Activated effector memory CD4-positive, alpha-beta T cell treated with Interleukin-2 at 50 U/mL for 16 hours (primary cell): ENCODE data around the gene ABAT.
"Not testable (repeated sequence)": the region's sequence is repeated elsewhere in the genome, so short reads cannot be mapped to it uniquely, and the experiment has no call there.

Source experiments
- DNase-seq: peaks from one replicate; pipeline ENCODE4 v3.0.0-alpha.2; 2020

The ABAT gene

DNA sequence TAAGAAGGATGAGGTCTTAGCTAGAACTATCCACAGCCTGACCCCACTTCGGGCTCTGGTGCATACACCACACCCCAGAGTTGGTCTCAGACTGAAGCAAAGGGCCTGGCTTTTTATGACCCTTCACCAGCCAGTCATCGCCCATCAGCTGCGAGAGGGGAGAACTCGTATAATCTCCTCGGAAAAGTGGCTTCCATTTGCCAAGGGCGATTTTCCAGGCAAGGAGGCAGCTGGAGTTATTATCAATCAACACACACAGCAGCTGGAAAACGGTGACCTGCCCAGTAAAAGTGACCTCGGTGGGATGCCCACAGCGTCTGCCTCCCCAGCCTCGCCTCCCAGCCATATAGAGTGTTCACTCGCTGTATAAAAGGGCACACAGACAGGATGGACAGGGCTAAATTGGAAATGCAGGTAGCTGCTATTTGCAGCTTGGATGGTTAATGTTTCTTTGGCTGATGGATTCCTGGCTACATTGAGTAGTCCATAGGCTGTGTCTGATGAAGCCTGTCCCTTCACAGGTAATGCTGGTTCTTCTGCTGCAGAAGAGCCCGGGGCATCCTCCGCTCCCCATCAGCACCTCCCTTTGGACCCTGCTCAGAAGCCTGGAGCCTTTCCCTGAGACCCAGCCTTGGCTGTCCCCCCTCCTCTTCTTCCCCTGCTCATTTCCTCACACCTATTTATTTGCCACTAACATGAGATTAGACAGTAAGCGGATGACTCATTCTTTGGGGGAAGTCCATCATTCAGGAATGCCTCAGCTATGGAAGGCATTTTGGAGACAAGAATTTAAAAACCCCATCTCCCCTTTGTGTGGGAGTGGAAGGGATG is 77.3 kb downstream of the ABAT start:
- DNase-seq, result no peak

DNA sequence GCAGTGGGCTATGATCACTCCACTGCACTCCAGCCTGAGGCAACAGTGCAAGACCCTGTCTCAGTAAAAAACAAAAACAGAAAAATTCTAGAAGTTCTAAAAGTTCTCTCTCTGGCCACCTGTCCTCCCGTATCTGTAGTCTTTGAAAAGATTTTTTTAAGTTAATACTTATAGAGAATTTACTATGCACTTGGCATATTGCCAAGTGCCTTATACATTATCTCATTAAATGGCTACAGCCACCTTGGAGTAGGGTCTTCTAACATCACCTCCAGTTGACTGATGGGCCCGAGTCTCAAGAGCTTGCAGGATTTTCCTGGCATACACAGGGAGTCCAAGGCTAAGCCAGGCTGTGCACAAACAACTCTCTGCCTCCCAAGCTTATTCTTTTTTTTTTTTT is 78.3 kb downstream of the ABAT start:
- DNase-seq, result no peak

DNA sequence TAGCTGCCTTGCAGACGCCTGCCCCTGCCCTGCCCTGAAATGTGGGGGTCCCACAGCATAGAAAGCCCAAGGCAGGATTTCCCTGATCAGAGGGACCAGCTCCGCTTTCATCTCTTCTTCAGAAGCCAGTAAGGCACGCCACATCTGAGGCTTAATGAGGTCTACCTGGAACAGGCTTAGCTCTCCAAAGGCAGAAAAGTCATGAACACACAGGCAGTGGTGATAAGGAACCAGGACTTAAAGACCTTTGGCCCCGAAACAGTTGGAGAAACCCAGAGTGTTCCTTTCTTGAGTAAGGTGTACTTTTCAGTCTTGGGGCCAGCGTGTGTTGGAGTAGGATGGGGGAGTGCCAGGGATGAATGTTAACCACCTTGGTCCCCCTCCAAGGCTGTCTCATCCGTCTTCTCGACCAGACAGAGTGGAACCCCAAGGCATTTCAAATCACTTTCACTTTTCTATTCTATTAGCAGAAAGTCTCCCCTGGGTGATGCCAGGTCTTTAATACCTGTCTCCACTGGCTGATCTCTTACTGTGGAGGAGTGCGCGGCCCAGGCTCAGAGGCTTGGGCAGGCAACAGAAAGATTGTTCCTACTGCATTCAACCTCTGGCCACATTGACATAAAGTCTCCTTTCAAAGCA is 79.1 kb downstream of the ABAT start:
- no peak for DNase-seq

DNA sequence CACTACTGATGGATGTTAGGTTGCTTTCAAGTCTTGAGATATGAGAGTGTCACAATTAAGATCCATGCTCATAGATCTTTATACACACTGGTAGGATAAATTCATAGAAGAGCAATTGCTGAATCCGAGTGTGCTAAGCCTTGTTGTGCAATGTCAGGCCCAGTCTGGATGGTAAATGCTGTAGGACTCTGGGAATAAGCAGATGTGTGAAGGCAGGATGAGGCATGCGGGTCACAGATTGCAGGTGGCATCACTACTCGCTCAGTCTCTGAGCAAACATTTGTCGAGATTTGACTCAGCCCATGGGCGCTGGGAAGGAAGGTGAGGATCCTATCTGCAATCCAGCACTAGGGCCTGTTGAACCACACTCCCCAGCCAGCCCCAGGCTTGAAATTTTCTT is 82.3 kb downstream of the ABAT start:
- no peak for DNase-seq

DNA sequence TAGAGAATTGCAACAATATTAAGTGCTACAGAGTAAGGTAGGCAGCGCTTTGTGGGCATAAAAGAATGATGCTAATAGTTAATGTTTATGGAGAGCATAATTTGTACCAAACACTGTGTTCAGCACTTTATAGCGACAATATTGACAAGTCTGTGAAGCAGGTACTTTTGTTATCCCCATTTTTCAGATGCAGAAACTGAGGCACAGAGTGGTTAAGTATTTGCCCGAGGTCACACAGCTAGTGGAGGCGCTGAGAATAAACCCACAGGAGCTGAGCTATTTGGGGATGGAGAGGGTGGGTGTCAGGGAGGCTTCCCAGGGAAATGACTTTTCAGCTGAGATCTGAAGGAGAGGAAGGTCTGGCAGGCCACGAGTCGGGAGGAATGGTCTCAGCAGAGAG is 83.6 kb downstream of the ABAT start:
- no peak for DNase-seq

DNA sequence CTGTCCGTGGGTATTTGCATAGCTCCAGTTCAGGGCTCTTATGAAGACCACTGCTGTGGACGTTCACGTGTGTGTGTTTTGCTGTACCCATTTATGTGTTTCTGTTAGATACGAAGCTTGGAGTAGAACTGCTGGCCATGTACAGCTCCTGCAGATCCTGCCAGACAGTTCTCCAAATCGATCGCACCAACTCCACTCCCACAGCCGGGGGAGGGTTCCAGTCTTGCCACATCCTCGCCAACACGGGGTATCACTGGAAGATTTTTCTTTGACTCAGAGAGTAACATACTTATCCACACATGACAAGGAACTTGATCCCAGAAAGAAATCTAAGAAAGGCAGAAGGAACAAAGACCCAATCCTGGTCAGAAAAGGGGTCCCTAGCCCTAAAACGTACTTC is 85.6 kb downstream of the ABAT start:
- no peak for DNase-seq

DNA sequence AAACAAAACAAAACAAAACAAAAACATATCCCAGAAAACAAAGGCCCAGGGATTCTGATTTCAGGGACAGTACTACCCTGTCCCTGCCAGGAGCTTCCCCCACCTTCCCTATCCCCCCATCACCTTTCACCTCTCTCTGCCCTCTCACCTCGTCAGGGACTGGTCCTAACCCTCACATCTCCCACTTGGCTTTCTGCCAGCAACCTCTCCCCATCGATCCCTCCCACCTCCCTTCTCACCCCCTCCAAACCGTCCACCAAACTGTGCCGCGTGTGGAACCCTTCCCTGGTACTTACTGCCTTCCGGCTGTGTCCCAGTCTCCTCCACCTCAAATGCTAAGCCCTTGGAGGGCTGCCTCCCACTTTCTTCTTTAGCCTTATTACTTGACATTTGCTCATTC is 86.7 kb downstream of the ABAT start:
- no peak for DNase-seq

DNA sequence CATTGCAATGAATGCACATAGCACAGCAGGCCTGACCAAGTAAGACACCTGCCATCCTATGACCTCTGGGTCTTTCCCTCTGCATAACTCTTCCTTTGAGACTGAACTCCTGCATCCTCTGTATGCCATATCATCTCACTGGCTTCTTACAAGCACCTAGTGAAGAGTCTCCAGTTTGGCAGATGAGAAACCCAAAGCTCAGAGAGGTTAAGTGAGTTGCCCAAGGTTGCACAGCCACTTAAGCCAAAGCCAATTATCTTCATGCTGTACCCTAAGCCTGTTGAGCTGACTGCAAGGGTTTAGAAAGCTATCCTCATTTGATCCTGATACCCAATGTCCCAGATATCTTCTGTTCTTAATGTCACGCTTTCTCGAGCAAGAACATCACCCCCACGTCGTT is 87.8 kb downstream of the ABAT start:
- no peak for DNase-seq

DNA sequence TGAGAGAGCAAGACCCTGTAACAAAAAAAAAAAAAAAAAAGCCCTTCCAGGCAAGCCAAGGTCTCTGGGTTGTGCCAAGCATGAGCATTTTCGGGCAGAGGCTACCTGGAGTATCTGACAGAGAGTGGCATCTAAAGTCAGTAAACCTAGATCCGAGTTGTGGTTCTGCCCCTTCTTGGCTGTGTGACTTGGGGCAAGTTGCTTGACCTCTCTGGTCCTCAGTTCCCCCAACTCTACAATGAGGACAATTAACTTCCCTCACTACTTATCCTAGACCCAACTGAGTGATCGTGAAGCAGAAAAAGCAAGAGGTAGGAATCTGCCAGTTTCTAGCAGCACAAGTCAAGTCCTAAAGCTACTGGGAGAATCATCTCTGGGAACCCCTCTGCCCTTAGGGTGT is 88.7 kb downstream of the ABAT start:
- no peak for DNase-seq

DNA sequence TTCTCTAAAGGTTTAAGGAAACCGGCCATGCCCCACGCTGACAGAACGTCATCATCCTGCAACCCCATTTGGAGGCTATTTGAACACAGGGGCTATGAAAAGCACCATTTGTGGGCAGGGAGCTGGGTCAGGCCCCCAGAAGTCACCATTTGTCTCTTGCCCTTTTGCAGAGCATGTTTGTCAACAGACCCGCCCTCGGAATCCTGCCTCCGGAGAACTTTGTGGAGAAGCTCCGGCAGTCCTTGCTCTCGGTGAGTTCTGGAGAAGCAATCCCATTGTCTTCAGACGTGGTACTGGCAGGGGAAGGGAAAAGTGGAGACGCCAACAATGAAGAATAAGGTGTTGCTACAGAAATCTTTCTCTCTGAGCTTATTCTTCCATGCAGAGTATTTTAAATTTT is 89.5 kb downstream of the ABAT start:
- no peak for DNase-seq

DNA sequence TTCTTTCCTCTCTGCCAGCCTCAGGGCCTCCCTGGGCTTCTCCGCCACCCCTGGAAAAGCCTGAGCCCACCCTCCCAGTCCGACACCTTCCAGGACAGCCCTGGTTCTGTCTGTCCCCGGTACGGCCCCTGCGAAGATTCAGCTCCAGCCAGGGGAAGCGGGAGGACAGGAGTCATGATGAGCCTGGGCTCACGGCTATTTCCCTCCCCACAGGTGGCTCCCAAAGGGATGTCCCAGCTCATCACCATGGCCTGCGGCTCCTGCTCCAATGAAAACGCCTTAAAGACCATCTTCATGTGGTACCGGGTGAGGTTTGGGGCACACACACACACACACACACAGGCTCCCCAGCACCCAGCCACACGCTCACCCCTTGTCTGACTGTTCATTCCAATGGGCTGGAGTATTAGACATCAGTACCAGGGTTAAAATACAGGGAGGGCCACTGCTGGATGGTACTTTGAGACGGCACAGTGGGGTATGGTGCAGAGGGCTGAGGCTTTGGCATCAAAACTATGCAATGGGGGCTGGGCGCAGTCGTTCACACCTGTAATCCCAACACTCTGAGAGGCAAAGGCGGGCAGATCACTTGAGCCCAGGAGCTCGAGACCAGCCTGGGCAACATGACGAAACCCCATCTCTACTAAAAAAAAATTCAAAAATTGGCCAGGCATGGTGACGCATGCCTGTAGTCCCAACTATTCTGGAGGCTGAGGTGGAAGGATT is 90.3 kb downstream of the ABAT start:
- no peak for DNase-seq

DNA sequence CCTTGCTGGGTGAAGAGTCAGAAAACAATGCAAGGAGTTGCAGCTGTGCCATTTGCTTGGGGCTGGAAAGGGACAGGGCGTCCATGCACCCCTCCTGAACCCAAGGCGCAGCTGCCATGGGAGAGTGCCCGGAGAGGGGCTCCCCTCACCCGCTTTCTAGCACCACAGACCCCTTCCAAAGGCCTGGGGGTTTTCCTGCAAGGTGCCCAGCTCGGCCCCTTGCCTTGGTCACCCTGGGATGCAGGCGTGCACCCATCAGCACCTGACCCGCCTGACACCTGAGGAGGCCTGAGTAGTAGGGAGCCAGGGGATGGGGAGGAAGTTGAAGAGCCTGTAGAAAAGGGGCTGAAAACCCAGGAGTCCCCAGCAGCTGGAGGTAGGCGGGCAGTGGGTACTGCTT is 92.8 kb downstream of the ABAT start:
- DNase-seq, result no peak

DNA sequence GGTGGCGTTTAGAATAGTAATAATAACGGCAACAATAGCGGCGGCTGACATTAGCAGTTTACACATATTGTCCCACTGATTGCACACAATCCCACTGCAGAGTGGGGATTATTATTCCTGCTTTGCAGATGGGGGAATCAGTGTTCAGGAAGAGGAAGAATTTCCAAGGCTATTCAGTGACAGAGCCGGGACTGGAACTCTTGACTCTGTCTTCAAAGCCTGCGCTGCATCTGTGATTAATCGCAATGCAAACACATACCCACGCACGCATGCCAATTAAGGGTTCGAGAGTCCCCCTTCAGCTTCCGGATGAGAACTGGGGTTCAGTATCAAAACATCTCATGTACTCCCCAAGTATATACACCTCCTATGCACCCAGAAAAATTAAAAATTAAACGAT is 93.9 kb downstream of the ABAT start:
- DNase-seq, result no peak

DNA sequence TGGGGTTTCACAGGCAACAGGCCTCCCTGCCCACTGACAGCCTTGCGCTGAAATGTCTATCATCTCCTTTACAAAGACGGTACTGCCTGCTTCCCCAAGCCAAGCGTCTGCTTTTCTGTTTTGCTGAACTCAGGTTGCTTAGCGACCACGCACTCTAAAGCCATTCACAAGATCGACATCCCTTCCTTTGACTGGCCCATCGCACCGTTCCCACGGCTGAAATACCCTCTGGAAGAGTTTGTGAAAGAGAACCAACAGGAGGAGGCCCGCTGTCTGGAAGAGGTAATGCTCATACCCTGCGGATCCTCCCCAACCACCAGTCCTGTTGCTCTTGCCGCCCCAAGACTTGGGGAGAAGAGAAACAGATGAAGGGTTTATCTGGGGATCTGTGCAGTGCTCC is 94.3 kb downstream of the ABAT start:
- no peak for DNase-seq

DNA sequence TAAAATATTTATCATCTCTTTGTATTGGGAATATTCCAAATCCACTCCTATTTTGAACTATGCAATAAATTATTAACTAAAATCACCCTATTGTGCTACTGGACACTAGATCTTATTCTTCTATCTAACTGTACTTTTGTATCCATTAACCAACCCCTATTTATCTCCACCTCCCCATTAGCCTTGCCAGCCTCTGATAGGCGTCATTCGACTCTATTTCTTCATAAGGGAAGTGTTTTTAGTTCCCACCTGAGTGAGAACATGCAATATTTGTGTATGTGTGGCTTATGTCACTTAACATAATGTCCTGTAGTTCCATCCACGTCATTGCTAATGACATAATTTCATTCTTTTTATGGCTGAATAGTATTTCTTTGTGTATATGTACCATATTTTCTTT is 99.1 kb downstream of the ABAT start:
- no peak for DNase-seq

DNA sequence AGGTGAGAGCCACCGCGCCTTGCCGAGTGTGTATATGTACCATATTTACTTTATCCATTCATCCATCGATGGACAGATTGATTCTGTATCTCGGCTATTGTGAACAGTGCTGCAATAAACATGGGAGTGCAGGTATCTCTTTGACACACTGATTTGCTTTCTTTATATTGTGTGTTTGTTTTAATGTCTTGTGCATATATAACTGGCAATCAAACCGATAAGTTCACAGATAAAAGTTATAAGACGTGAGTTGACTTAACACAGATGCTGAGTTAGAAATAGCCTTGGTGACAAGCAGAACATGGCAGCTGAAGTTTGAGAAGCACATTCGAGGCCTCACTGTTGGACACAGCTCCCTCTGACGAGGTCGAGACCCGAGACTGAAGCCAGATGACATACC is 99.8 kb downstream of the ABAT start:
- no peak for DNase-seq

DNA sequence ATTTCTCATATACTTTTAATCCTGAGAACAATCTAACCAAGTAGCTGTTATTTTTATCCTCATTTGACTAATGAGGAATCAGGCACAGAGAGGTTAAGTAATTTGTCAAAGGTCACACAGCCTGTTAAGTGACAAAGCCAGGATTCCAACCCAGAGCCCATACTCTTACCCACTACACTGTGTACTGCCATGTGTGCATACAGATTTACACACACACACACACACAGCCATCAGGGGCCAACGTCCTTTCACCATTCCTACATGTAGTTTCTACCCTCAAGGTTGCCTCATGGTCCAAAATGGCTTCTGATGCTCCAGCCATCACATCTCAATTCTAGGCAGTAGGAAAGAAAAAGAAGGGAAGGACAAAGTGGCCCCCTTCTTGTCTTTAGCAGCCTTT is 100.9 kb downstream of the ABAT start:
- DNase-seq, result no peak

DNA sequence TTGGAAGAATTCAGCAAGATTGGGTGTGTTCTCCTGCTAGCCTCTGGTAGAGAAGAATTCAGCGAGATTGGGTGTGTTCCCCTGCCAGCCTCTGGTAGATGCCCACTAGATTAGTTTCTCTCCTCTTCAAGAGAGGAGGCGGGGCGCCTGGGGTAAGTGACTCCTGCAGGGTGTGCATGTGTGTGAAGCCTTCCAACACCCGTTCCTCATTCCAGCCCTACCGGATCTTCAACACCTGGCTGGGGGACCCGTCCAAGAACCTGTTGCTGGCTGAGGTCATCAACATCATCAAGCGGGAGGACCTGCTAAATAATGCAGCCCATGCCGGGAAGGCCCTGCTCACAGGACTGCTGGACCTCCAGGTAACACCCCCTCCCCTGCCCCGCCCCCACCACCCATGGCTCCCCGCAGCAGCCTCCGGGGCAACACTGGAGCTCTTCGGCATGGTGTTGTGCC is 101.7 kb downstream of the ABAT start:
- DNase-seq, result no peak

DNA sequence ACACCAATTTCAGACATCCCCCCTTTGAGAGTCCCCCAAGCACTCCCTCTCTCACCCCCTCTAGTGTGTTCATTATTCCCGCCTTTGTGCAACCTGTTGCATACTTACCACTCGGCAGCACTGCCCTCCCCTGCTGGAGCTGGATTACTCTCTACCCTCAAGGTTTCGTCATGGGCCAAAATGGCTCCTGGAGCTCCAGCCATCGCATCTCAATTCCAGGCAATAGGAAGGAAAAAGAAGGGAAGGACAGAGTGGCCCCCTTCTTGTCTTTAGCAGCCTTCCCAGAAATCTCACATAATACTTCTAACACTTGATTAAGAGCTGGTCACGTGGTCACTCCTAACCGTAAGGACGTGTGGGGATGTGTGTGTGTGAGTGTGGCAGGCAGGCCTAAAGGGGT is 102.8 kb downstream of the ABAT start:
- no peak for DNase-seq

DNA sequence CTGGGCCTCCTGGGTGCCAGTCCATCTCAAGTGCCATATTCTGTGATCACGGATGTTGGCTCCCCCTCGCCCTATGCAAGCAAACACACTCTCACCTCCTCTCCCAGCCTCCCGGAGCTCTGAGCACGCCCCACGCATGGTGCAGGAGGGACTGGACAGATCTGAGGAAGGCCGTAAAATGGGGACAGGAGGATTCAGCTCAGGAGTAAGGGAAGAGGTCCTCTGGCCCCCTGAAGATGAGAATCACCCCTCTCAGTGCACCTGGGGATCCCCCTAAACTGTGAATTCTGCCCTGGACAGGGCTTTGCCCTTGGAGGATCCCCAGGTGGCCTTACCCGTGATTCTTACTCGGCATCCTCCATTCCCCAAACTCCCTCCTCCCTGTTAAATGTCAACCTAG is 107.4 kb downstream of the ABAT start:
- no peak for DNase-seq

DNA sequence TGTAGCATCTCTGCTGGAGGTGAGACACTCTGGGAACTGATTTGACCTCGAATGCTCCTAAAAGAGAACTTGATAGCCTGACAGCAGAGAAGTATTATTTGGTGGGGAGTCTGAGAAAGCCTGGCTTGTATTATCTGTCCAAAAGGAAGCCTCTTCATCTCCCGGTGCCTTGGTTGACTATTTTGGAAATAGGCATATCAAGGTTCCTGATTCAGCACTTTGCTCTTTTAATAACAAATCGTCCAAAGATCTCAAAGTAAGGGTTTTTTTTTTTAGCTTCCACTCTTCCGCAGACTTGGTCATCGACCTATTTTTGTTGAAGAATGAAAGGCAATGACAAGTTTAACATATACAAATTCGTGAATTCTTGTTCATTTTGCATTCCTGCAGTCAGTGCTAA is 108.3 kb downstream of the ABAT start:
- DNase-seq, result no peak

DNA sequence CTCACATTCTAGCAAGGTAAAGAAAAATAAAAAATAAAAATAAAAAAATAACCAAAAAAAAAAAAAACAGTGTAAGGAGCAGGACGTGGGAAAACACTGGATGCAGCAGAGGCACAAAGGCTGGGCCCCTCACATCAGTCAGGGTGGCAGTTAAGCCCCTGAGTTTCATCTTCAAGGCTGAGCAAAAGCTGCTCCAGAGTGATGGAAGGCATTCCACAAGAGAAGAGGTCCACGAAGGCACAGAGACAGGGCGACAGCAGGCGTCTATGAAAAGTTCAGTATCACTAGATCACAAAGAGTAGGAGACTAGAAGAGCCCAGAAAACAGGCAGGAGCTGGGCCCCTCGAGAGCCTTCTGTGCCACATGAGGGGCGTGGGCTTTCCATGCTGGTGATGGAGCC is 111.0 kb downstream of the ABAT start:
- DNase-seq, result no peak

DNA sequence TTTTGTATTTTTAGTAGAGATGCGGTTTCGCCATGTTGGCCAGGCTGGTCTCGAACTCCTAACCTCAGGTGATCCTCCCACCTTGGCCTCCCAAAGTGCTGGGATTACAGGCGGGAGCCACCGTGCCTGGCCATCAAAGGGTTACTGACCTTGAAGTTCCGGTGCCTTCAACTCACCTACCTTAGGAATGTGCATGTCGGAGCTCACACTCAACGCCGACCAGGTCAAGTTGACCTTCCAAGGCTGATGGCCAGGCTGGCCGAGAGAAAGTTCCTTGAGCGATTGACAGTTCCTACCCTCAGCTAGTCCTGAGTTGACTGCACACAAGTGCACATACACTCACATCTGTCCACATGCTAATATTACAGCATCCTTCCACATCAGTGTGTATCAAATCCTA is 111.9 kb downstream of the ABAT start:
- not testable (repeated sequence) for DNase-seq

DNA sequence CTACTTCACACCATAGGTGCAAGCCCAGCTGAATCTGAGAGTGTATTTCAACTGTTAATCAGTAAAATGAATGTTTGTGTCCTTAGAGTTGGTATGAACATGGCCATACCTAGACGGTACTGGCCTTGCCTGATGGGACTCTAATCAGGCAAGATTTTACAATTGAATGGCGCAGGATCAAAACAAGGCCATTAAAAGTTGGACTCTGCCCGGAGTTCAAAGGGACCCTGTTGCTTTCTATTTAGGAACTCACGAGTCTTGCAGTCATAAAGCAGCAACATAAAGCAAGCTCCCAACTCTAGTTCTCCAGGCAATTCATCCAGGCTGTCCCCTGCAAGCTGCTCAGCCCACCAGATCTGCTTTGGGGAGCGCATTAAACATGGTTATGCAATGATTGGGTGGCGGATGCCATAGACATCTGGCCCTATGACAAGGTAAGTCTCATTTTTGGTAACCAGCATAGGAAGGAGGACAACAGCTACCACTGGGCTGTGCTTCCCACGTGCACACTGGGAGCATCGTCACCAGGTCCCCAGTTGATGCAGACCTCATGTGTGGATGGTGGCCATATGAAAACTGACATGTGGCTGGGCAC is 114.3 kb downstream of the ABAT start:
- no peak for DNase-seq
